Measurements from ENCODE around the gene ATAD1. TPM values are rescaled to one million over a fixed set of nuclear protein-coding genes. Genes with fewer than 3 reads are reported as not detected.

ATAD1 gene
- total and polyA plus RNA-seq, 2 of the 4 experiments (the other 2 are of a cell fraction): 12.7 to 21.9 TPM

- in situ Hi-C loops (cut with MboI; ENCODE audit: low sequenced_read_pairs): no loop called here
- ChIA-PET CTCF (no interaction called here), POLR2A (ENCODE audit: unreplicated experiment) (no interaction called here)
Measured at GRCh38 chr10:87703771-87704170, 114.3 kb downstream of the ATAD1 start.

More at GRCh38 chr10:87703771-87704170, 114.3 kb downstream of the ATAD1 start:
- Histone ChIP-seq H4K20me1 (ENCODE audit: insufficient read depth, low read length) (no peaks in the 10 kb centered on the region; the same call in 1 of the 2 replicates), H3K27ac (ENCODE audit: insufficient read depth, low read length) (no peak overlapping the region), H2BK15ac (ENCODE audit: low read depth, low read length) (no peak overlapping the region), H3K14ac (replicated peaks; ENCODE audit: low read depth, low read length) (no peak overlapping the region; the same call in 1 of the 2 replicates), H2AK9ac (replicated peaks; ENCODE audit: low read depth, low read length, poor library complexity) (no peak overlapping the region), H2AK5ac (ENCODE audit: low read depth, low read length) (no peak overlapping the region), H3K18ac (ENCODE audit: low read depth, low read length) (peak overlapping the region; percentile 23; the same call in 1 of the 2 replicates), H3K23ac (ENCODE audit: low read depth, low read length) (no peak overlapping the region; the same call in 1 of the 2 replicates), H3K4ac (ENCODE audit: low read depth, low read length) (no peak overlapping the region), H3K4me1 (ENCODE audit: control insufficient read depth, insufficient read depth, low read length) (peaks cover 10% of the 10 kb centered on the region), H3K4me3 (ENCODE audit: insufficient read depth, low read depth, low read length) (no peak overlapping the region), H3K36me3 (ENCODE audit: control insufficient read depth, insufficient read depth, low read length) (peaks cover 5% of the 10 kb centered on the region; the same call in 1 of the 2 replicates), H3K9me3 (ENCODE audit: control insufficient read depth, insufficient read depth, low read length) (no peaks in the 10 kb centered on the region), H3K79me1 (ENCODE audit: low read depth in 1 of 2, low read length in 2 of 2) (peaks cover 32 to 54% of the 10 kb centered on the region in 2 experiments), H3K9me1 (ENCODE audit: insufficient read depth, low read length) (peaks cover 13% of the 10 kb centered on the region), H2AFZ (replicated peaks; ENCODE audit: low read length, poor library complexity) (no peak overlapping the region), H3K9ac (ENCODE audit: low read depth, low read length) (no peak overlapping the region), H4K8ac (ENCODE audit: low read depth in 2 of 2, low read length in 2 of 2) (peak overlapping the region in 1 of 2 experiments; percentile 35; a peak in 1 of 4 replicates), H2BK120ac (ENCODE audit: low read depth, low read length) (no peak overlapping the region), H2BK5ac (ENCODE audit: low read depth, low read length, poor library complexity, severe bottlenecking) (no peak overlapping the region), H3K4me2 (ENCODE audit: low read depth, low read length) (peak overlapping the region; percentile 26; the same call in 1 of the 2 replicates), H2BK20ac (ENCODE audit: low read depth, low read length) (no peak overlapping the region), H3K27me3 (ENCODE audit: control insufficient read depth, insufficient read depth, low read length) (no peaks in the 10 kb centered on the region), H4K91ac (ENCODE audit: insufficient read depth, low read depth, low read length) (no peak overlapping the region), H3K56ac (ENCODE audit: extremely low read depth, insufficient read depth, low read length) (no peak overlapping the region), H4K5ac (ENCODE audit: low read depth, low read length) (peak overlapping the region; percentile 68; the same call in 1 of the 2 replicates)
- WGBS, 2 experiments (ENCODE audit: extremely low coverage in 2 of 2, insufficient read length in 1 of 2): no CpG with 5 or more reads among the region's 1 CpG
- TF ChIP-seq, protein P1, sequence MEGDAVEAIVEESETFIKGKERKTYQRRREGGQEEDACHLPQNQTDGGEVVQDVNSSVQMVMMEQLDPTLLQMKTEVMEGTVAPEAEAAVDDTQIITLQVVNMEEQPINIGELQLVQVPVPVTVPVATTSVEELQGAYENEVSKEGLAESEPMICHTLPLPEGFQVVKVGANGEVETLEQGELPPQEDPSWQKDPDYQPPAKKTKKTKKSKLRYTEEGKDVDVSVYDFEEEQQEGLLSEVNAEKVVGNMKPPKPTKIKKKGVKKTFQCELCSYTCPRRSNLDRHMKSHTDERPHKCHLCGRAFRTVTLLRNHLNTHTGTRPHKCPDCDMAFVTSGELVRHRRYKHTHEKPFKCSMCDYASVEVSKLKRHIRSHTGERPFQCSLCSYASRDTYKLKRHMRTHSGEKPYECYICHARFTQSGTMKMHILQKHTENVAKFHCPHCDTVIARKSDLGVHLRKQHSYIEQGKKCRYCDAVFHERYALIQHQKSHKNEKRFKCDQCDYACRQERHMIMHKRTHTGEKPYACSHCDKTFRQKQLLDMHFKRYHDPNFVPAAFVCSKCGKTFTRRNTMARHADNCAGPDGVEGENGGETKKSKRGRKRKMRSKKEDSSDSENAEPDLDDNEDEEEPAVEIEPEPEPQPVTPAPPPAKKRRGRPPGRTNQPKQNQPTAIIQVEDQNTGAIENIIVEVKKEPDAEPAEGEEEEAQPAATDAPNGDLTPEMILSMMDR (conservative IDR thresholded peaks at IDR 0.05; ENCODE audit: low read depth, low read length): no peak
- no peak for TF ChIP-seq ELK1 (IDR thresholded peaks at IDR 0.05; ENCODE audit: borderline replicate concordance, low read depth, low read length)
- TF ChIP-seq BHLHE40 (IDR thresholded peaks at IDR 0.05; ENCODE audit: low read depth, low read length): no peak
- TF ChIP-seq, protein P2, sequence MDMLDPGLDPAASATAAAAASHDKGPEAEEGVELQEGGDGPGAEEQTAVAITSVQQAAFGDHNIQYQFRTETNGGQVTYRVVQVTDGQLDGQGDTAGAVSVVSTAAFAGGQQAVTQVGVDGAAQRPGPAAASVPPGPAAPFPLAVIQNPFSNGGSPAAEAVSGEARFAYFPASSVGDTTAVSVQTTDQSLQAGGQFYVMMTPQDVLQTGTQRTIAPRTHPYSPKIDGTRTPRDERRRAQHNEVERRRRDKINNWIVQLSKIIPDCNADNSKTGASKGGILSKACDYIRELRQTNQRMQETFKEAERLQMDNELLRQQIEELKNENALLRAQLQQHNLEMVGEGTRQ (IDR thresholded peaks at IDR 0.05; ENCODE audit: low read depth, low read length): no peak
- no peak for TF ChIP-seq MXI1 (IDR thresholded peaks at IDR 0.05; ENCODE audit: borderline replicate concordance, low read depth, low read length)
- no peak for TF ChIP-seq NFE2L2 (IDR thresholded peaks at IDR 0.05; ENCODE audit: low read depth, low read length)
- no peak for TF ChIP-seq POLR2A (IDR thresholded peaks at IDR 0.05; ENCODE audit: low read depth, low read length)
- no peak for TF ChIP-seq RFX5 (IDR thresholded peaks at IDR 0.05; ENCODE audit: low read depth, low read length)
- ATAC-seq (ENCODE audit: low read depth) (no peak), DNase-seq (no peak)
- BruUV-seq (replicated peaks): no TSS peak
- intact Hi-C loops (cut with micrococcal nuclease) (loop anchor here (1.0 kb wide), 1 partner anchor 30 kb away; no protein-coding TSS in a partner anchor), dilution Hi-C loops (cut with HindIII; ENCODE audit: low sequenced_read_pairs, unreplicated experiment) (no loop called here)

Data from IMR-90 (cell line).